NCI-H82 treated with DMSO at 0.1 percent for 48 hours (cell line): ENCODE results near the gene SERPINF2.
"Not testable (repeated sequence)": the region's sequence is repeated elsewhere in the genome, so short reads cannot be mapped to it uniquely, and the experiment has no call there.

Source experiments
- DNase-seq: peaks from one replicate; lab custom pipeline; 2025; ENCODE audit not compliant: unreplicated experiment; lab: John Stamatoyannopoulos, UW

The SERPINF2 gene

DNA sequence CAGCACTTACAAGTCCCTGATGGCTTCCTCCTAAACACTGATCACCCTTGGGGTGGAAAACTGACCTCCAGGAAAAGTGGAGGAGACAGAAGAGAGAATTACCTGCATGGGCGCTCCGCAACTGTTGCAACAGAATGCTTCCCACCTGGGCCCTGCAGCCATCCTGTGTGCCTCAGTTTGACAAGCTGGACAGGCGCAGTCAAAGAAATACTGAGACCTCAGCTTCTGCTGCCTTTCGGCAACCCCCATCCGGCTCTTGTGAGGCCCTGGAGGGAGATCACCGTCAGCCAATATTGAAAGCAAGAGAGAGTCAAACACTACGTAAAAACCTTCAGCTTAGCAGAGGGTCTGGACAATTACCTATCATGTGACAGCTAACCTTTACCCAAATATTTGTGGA lies 44.0 kb downstream of the SERPINF2 start:
- DNase-seq = no peak

DNA sequence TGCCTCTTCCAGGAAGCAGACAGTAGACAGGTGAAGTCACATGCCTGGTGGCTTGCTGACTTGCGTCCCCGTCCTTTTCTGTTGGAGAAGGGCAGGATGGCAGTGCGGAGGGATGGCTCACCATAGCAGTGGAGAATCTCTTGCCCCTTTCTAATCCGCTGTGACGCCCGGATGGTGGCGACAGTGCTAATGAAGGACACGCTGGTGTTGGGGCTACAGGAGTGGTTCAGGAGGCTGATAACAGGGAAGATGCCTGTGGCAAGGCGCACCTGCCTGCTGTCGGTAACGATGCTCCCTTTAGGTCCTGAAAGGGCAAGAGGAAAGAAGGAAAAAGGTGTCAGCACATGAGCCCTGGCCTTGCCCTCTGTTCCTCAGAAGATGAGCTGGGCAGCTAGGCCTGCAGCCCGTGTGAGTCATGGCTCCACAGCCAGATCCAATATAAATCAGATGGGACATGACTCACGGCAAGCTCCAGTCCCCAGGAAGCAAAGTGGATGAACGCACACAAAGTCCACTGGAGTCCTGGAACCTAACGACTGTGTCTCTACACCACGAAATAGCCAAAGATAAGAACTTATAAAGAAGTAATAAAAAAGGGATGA lies 44.7 kb downstream of the SERPINF2 start:
- no peak for DNase-seq

DNA sequence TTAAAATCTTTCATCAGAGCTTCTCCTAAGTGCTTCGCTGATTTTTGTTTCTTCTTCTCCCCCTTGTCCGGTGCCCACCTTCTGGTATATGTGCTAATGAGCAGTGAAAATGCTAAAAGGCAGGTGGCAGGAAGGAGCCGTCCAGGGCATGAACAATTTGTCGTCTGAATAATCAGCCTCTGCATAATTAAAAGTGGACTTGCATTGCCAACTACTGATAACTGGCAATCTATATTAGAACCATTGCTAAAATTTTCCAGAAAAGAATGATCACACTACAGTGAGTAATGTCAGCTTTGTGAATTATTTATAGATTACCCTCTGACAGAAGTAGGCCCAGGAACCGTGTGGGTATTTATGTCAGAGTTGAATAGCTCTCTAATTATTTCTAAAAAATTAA lies 47.3 kb downstream of the SERPINF2 start:
- DNase-seq = no peak

DNA sequence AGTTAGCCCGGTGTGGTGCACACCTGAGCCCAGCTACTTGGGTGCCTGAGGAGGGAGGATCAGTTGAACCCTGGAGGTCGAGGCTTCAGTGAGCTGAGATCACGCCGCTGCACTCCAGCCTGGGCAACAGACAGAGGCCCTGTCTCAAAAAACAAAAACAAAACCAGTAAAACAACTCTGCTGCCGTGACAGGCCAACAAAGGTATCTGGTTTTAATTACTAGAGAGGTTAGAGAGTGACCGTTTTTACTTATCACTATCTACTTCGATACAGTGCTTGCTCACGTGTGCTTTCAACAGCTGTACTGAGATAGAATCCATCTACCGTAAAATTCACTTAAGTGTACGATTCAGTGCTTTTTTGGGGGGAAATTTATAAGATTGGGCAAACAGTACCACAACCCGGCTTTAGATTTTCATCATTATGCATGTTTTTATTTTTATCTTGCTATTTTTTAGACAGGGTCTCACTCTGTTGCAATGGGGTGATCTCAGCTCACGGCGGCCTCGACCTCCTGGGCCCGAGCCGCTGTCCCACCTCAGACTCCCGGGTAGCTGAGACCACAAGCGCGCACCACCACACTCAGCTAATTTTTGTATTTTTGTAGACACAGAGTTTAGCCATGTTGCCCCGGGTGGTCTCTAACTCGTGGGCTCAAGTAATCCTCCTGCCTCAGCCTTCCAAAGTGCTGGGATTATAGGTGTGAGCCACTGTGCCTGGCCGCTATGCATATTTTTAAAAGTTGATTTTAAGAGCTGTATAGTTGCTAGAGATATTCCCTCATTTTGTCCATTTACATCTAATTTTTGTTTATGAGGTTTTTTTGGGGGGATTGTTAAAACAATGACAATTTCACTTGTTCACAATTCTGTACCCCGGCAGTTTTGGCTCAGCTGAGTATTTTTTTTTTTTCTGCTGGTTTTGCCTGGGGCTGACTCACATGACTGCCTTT lies 50.1 kb downstream of the SERPINF2 start:
- DNase-seq = no peak

DNA sequence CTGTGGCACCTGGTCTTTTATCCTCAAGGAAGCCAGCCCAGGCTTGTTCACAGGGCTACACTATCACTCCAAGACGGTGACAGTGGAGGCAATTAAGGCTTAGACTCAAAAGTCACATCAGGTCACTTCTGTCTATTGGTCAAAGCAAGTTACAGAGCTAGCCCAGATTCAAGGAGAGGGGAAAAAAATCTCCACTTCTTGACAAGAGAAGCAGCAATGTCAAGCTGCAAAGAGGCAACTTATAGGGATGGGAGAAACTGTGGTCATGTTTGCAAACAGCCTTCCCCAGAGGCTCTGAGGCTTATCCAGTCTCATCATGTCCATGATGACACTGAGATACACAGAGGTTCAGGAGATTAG lies 50.8 kb downstream of the SERPINF2 start:
- no peak for DNase-seq

DNA sequence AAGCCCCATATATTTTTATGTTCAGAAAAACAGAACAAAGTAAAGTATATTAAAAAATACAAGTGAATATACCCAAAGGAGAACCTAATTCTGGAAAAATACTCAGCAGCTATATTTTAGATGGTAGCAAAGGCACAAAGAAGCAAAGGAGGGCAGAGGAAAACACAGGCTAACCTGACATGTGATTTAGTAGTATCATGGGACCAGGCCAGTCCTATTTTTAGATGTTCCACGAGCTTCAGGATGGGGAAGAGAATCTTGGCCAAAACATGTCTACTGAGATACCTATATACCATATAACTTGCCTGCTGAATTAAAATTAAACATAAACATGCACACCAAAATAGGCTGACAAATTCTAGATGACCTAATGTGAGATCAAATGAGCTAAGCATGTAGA lies 54.1 kb downstream of the SERPINF2 start:
- DNase-seq = no peak

DNA sequence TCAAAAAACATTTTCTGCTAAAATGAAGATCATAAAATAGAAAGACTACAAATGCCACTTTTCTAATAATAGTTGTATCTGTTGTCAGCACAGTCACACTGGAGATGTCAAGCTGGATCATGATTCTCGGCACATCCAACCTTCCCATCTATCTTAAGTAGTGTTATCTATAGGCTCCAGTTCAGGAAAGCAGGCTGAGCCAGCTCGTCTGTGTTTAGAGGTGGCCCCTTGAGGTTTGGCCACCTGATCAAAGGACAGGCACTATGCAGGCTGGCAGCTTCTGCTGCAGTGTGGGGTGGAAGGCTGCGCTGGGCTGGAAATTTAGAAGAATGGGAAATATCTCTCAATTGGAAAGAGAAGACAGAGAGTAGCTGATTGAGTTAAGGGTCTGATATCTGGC lies 54.7 kb downstream of the SERPINF2 start:
- DNase-seq = no peak

DNA sequence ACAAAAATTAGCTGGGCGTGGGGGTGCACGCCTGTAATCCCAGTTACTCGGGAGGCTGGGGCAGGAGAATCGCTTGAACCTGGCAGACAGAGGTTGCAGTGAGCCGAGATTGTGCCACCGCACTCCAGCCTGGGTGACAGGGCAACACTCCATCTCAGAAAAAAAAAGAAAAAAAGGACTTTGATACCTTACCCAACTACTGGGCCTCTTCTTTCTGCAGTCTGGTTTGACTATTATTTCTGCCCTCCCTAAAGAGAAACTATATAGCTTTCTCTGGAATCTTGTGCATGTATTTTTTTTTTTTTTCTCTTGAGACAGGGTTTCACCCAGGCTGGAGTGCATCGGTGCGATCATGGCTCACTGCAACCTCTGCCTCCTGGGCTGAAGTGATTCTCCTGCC lies 55.2 kb downstream of the SERPINF2 start:
- DNase-seq = not testable (repeated sequence)

DNA sequence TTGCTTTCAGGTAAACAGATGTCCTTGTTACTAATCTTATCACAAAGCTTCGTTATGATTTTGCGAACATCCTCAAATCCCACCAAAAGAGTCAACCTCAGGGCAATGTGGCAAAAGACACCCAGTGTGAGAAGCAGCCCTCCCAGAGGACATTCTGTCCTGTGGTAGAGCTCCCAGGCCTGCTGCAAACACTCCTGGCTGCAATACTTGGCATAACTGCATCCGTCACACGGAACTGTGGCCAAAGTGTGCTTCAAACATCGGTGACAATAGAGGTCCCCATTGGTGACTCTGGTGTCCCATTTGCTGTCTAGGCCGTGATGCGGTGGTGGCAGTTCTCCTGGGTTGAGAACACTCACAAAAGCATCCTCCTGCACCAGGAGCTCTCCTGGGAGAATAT lies 57.6 kb downstream of the SERPINF2 start:
- no peak for DNase-seq

DNA sequence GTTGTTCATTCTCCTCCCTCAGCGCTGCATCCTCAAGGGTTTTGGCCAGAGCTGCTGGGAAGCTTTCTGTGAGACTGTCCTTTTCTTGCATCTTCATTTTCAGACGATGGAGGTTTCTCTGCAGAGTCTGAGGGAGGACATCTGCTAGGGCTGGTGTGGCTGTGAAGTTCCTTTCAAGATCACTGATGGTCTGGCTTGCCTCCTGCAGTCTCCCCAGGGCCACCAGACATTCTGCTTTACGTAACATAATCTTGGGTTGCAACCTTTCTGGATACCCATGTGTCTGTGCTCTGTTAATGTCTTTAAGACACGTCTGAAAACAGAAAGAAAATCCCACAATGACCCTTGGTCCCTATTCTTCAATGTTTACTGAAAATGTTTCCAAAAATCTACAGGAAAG lies 58.0 kb downstream of the SERPINF2 start:
- no peak for DNase-seq

DNA sequence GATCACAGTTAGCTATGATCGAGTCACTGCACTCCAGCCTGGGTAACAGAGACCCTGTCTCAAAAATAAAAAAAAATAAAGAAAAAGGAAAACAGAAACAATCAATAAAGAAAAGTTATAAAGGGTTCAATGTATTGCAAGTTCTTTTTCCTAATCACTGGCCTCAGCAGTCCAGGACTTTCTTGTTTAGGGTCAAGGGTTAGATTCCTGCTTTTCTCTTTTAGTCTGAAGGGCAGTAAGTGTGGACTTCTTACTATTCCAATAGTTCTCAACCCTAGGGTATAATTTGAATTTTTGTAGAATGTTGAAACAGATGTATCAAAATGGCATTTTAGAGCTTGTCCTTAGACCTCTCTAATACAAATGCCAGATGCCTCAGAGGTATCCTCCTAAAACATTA lies 59.8 kb downstream of the SERPINF2 start:
- no peak for DNase-seq

DNA sequence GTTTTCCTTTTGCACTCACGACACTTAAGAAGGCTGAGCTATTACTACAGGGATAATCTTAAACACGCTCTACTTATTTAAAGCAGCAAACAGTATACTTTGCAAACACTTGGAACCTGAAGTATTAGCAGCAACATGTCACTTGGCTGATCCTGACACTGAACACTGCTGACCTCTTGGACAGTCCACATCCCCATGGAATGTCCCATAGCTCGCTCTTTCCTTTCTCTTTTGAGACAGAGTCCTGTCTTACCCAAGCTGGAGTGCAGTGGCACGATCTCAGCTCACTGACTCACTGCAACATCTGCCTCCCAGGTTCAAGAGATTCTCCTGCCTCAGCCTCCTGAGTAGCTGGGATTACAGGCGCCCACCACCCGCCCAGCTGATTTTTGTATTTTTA lies 60.6 kb downstream of the SERPINF2 start:
- DNase-seq = no peak
